Spleen (tissue), 11 donors: ENCODE results near the gene SEPHS2. TPM values are rescaled to one million over a fixed set of nuclear protein-coding genes. Genes with fewer than 3 reads are reported as not detected.

Experiments used
- DNase-seq: peaks from one replicate; pipeline ENCODE4 v3.0.0-alpha.2; 2020
- H3K27ac ChIP-seq, 8 donors: fragments of 200-600 bp; sonication (generic) in 7 of 8; 1 replicate in 4 of 8; 2 replicates in 4 of 8; pipeline versions ENCODE4 v1.5.0 to v1.8.0; 2016 to 2021; ENCODE audit warnings: inconsistent platforms in 4 of 8, mild to moderate bottlenecking in 4 of 8, moderate library complexity in 1 of 8
- H3K27me3 ChIP-seq, 7 donors: fragments of 200-600 bp; sonication (generic) in 6 of 7; replicated peaks in 1 of 7; 1 replicate in 4 of 7; 2 replicates in 3 of 7; pipeline versions ENCODE4 v1.5.0 to v1.8.0; 2016 to 2021; ENCODE audit warnings: inconsistent platforms in 3 of 7, mild to moderate bottlenecking in 1 of 7
- H3K36me3 ChIP-seq, 6 donors: fragments of 200-600 bp; sonication (generic) in 5 of 6; 1 replicate in 4 of 6; 2 replicates in 2 of 6; pipeline versions ENCODE4 v1.5.0 to v1.8.0; 2016 to 2021; ENCODE audit warnings: inconsistent platforms in 2 of 6
- H3K4me1 ChIP-seq, 6 donors: fragments of 200-600 bp; sonication (generic) in 5 of 6; 1 replicate in 3 of 6; 2 replicates in 3 of 6; pipeline versions ENCODE4 v1.5.0 to v1.8.0; 2016 to 2021; ENCODE audit warnings: inconsistent platforms in 3 of 6
- H3K4me3 ChIP-seq, 8 donors: fragments of 200-600 bp; sonication (generic) in 7 of 8; 1 replicate in 4 of 8; 2 replicates in 4 of 8; pipeline versions ENCODE4 v1.5.0 to v1.8.0; 2016 to 2021; ENCODE audit warnings: inconsistent platforms in 4 of 8, mild to moderate bottlenecking in 4 of 8, moderate library complexity in 2 of 8
- H3K9me3 ChIP-seq, 8 donors: fragments of 200-600 bp; sonication (generic) in 7 of 8; 1 replicate in 4 of 8; 2 replicates in 4 of 8; pipeline versions ENCODE4 v1.5.0 to v1.8.0; 2016 to 2021; ENCODE audit warnings: inconsistent platforms in 4 of 8
- CTCF ChIP-seq, 11 experiments: fragments of 200-600 bp in 7 of 11; fragments of 450-650 bp in 4 of 11; sonication (generic) in 4 of 11; IDR thresholded peaks in 8 of 11; conservative IDR thresholded peaks in 3 of 11; 1 replicate in 7 of 11; 2 replicates in 4 of 11; pipeline versions ENCODE4 v1.4.0 to v1.8.0; 2016 to 2021; ENCODE audit warnings: antibody characterized with exemption in 11 of 11, inconsistent platforms in 4 of 11, mild to moderate bottlenecking in 1 of 11
- POLR2A ChIP-seq, 3 donors: fragments of 450-650 bp; IDR thresholded peaks; one replicate each; pipeline ENCODE4 v1.5.1; 2017; ENCODE audit warnings: antibody characterized with exemption in 3 of 3, mild to moderate bottlenecking in 1 of 3
- POLR2AphosphoS5 ChIP-seq, 3 donors: sonication (generic); formaldehyde crosslinking; IDR thresholded peaks; one replicate each; pipeline ENCODE4 v1.5.1; 2017; ENCODE audit warnings: antibody characterized with exemption in 3 of 3
- WGBS, 5 donors: extraction: QIAGEN DNeasy Blood & Tissue Kit in 3 of 5; methylation state at CpG; one replicate each; pipeline versions ENCODE4 v1.1.5 to v1.1.7; 2013 to 2018; 5-methylcytosine and 5-hydroxymethylcytosine counted together
- intact Hi-C: fragments of 100-400 bp; cut with DNase I; formaldehyde crosslinking; loops from one replicate; pipeline ENCODE4 v1.15.0; 2023; ENCODE audit warnings: low total_unique reads
- polyA plus RNA-seq, 3 donors: library from polyadenylated mRNA; stranded (reverse); fragments of 200-250 nt; gene quantifications; one replicate each; pipeline ENCODE4 v1.2.1, GENCODE V29; 2013
- total RNA-seq, 7 donors: library from RNA; depleted of rRNA in 3 of 7; stranded (reverse); fragments of >200 nt in 3 of 7; fragmentation: NEBNext Ultra II Directional in 4 of 7; extraction: Animal tissue kit (Norgen Biotek cat#: 25700) in 4 of 7; gene quantifications; one replicate each; pipeline versions ENCODE4 v1.1.0 to v1.2.1, GENCODE V29; 2016 to 2021
- donor health status: healthy with polysubstance abuse.
- donor health status: DM: no; HTN: no; CAD: no; lungs with moderate emphysema.
- donor health status: DM: no; HTN: no; CAD: no.
- donor health status: Bipolar disorder and iron deficiency.
- donor health status: healthy.
- donor health status: DM: no; HTN: no; CAD: no.
- donor health status: DM: yes; HTN: yes; CAD: no.

The SEPHS2 gene
- total and polyA plus RNA-seq, 10 donors: 35.5 to 56.0 (median 46.6) TPM

- H3K4me3 ChIP-seq: no peak overlapping the region
- H3K36me3 ChIP-seq: peaks cover 0 to 25% (median 5%) of the 10 kb centered on the region in 6 donors
- H3K27ac ChIP-seq: no peak overlapping the region
- H3K4me1 ChIP-seq: peaks cover 9 to 36% (median 24%) of the 10 kb centered on the region in 6 donors
- intact Hi-C loops: no loop called here
- no peaks in the 10 kb centered on the region for H3K9me3 ChIP-seq
- TF ChIP-seq POLR2AphosphoS5 (IDR thresholded peaks at IDR 0.05) (no peak), POLR2A (IDR thresholded peaks at IDR 0.05) (no peak), CTCF (IDR thresholded peaks at IDR 0.05 in 8 of 11, conservative IDR thresholded peaks at IDR 0.05 in 3 of 11) (no peak)
- no peaks in the 10 kb centered on the region for H3K27me3 ChIP-seq
- DNase-seq: no peak
- 91 to 96% (median 94%) methylated on average over 5 of the region's 5 CpGs for WGBS, 5 donors
Observed at GRCh38 chr16:30414159-30414558, 31.5 kb downstream of the SEPHS2 start.

GRCh38 chr16:30413112-30413806 lies 32.4 kb downstream of the SEPHS2 start:
- Histone ChIP-seq H3K27ac (no peak overlapping the region), H3K4me3 (no peak overlapping the region), H3K4me1 (peaks cover 13 to 38% (median 27%) of the 10 kb centered on the region in 6 donors), H3K36me3 (peaks cover 0 to 25% (median 5%) of the 10 kb centered on the region in 6 donors), H3K27me3 (no peaks in the 10 kb centered on the region), H3K9me3 (no peaks in the 10 kb centered on the region)
- no peak for TF ChIP-seq CTCF (IDR thresholded peaks at IDR 0.05 in 8 of 11, conservative IDR thresholded peaks at IDR 0.05 in 3 of 11)
- WGBS, 5 donors: 83 to 94% (median 88%) methylated on average over 6 of the region's 6 CpGs
- no peak for DNase-seq
- intact Hi-C loops: no loop called here

- DNase-seq: peak; percentile 97
- no peaks in the 10 kb centered on the region for H3K9me3 ChIP-seq
- peak overlapping the region in 5 of 8 donors; percentile 48 to 62 (median 51) for H3K27ac ChIP-seq
- peaks cover 16 to 45% (median 32%) of the 10 kb centered on the region in 6 donors for H3K4me1 ChIP-seq
- intact Hi-C loops: no loop called here
- peaks cover 0 to 24% (median 5%) of the 10 kb centered on the region in 6 donors for H3K36me3 ChIP-seq
- no peaks in the 10 kb centered on the region for H3K27me3 ChIP-seq
- no peak overlapping the region for H3K4me3 ChIP-seq
- TF ChIP-seq POLR2A (IDR thresholded peaks at IDR 0.05): no peak
- peak; percentile 51 to 75 (median 64) for TF ChIP-seq POLR2AphosphoS5 (IDR thresholded peaks at IDR 0.05)
- TF ChIP-seq CTCF (IDR thresholded peaks at IDR 0.05 in 8 of 11, conservative IDR thresholded peaks at IDR 0.05 in 3 of 11): peak; percentile 83 to 98 (median 95)
- 42 to 48% (median 44%) methylated on average over 14 to 15 of the region's 15 CpGs for WGBS, 5 donors
Observed at GRCh38 chr16:30409125-30410060, 36.3 kb downstream of the SEPHS2 start.
